GM18858 (cell line): ENCODE measurements around the gene TACC3.
"Not testable (repeated sequence)": the region's sequence is repeated elsewhere in the genome, so short reads cannot be mapped to it uniquely, and the experiment has no call there.

ENCODE experiments used
- ATAC-seq: cut with Tn5 transposase; IDR thresholded peaks from one replicate; pipeline ENCODE4 v1.9.1; 2021; ENCODE audit not compliant: unreplicated experiment

Gene TACC3

GRCh38 chr4:1701671-1702070 is 19.6 kb upstream of the TACC3 start:
- not testable (repeated sequence) for ATAC-seq

GRCh38 chr4:1703867-1704266 is 17.5 kb upstream of the TACC3 start:
- no peak for ATAC-seq

- ATAC-seq = no peak
Observed at GRCh38 chr4:1705732-1706131, 15.6 kb upstream of the TACC3 start.

DNA sequence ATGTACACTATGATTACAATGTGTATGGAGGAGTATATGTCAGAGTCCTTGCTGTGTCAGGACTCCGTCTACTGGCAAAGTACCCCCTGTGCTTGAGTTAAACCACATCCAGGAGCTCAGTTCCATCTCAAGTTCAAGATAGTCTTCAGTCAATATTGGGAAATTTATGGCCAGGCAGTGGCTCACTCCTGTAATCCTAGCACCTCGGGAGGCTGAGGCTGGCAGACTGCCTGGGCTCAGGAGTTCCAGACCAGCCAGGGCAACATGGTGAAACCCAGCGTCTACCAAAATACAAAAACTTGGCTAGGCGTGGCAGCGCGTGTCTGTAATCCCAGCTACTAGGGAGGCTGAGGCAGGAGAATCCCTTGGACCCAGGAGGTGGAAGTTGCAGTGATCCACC is 15.0 kb upstream of the TACC3 start:
- ATAC-seq = no peak

- ATAC-seq = no peak
Observed at GRCh38 chr4:1708581-1708980, 12.7 kb upstream of the TACC3 start.

GRCh38 chr4:1711055-1711570 is 10.2 kb upstream of the TACC3 start:
- ATAC-seq = no peak

DNA sequence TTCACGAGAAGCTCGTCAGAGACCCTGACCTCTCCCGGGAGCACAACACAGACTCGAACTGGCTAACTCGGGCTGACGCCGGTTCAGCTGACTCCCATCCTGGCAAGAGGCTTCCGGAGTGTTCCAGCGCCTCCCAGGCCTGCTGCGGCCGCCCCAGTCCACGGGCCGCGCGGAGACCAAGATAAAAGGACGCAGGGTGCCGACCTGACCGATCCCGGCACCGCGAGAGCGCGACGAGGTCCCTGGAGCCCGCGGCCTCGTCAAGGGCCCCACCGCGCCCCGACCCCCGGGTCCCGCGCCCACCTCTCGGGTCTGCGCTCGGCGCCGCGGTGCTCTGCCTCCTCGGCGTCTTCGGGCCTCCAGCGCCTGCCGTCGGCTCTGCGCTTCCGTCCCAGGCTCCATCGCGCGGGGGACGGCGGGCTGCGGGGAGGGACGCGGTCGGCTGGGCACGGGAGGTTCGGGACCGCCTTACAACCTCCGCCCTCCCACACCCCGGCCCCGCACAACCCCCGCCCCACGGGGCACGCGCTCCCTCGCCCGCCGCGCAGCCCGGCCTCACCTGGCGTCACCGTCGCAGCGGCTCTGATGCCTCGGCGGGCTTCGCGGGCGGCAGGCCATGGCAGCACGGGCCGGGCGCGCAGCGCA is 9.6 kb upstream of the TACC3 start:
- peak; percentile 4 for ATAC-seq

- peak; percentile 57 for ATAC-seq
Observed at GRCh38 chr4:1712216-1713002, 8.9 kb upstream of the TACC3 start, which contains the start of gene SLBP. SLBP (minus strand) TSS chr4:1712319; CDS start chr4:1712188, 131 bp downstream.

DNA sequence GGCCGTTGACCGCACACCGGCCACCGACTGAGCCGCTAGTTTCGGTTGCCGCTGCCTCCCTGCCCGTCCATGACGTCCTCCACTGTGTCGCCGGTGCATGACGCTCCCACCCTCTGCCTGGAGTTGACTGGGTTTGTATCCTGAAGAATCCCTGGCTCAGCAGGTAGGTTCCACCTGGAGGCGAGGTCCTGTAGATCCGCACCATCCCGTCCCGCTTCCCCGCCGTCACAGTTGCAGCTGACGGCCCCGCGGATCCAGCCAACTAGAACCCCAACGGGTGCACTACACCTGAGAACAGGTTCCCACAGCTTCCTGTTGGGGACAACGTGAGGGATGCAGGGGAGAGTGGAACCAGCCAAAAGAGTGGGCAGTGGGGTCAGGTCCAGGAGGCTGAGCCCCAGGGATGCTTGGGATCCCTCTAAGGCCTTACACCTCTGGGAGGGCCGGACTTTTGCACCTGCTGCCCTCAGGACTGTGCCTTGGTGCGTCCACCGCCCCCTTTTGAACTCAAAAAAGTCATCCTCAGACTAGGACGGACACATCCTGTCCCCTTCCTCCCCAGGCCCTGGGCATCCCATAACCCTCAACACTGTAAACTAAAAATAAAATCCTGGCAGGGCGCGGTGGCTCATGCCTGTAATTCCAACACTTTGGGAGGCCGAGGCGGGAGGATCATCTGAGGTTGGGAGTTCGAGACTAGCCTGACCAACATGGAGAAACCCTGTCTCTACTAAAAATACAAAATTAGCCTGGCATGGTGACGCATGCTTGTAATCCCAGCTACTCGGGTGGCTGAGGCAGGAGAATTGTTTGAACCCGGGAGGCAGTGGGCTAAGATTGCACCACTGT is 8.1 kb upstream of the TACC3 start:
- ATAC-seq = no peak

- no peak for ATAC-seq
Observed at GRCh38 chr4:1714303-1715001, 6.9 kb upstream of the TACC3 start.

GRCh38 chr4:1715002-1715758 is 6.1 kb upstream of the TACC3 start:
- ATAC-seq = no peak

DNA sequence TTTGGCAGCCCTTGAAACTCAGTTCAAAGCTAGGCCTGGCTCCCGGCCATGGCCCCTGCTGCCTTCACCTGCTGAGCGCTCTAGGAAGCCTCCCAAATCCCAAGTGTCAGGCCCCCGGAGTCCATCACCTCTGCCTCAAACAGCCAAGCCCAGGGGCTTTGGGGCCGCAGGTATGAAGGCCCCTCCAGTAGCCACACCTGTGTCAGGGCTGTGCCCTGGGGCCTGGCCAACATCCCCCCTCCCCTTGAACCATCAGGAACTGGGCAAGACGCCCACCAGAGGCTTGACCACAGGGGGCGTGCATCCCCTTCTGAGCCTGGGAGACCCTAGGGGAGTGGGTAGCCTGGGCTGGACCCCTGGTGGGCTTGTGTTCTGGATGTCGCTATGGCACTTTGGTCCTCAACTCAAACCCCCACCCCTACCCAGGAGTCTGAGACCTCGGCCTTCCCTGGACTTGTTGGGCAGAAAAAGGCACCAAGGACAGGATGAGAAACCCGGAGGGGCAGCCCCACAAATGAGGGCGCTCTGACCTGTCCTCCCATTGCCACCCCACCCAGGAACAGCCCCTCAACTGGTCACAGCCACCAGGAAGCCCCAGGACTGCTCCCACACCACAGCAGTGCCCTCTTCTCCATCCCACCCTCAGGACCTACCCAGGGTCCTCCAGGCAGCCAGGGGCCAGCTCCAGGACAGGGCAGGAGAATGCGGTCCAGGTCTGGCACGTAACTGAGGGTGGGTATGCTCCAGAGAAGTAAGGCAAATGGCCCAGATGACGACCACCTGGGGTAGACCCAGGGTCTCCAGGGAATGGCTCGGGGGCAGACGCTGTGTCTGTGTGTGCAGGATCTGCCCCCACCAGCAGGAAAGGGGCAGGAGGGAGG is 5.0 kb upstream of the TACC3 start:
- no peak for ATAC-seq

DNA sequence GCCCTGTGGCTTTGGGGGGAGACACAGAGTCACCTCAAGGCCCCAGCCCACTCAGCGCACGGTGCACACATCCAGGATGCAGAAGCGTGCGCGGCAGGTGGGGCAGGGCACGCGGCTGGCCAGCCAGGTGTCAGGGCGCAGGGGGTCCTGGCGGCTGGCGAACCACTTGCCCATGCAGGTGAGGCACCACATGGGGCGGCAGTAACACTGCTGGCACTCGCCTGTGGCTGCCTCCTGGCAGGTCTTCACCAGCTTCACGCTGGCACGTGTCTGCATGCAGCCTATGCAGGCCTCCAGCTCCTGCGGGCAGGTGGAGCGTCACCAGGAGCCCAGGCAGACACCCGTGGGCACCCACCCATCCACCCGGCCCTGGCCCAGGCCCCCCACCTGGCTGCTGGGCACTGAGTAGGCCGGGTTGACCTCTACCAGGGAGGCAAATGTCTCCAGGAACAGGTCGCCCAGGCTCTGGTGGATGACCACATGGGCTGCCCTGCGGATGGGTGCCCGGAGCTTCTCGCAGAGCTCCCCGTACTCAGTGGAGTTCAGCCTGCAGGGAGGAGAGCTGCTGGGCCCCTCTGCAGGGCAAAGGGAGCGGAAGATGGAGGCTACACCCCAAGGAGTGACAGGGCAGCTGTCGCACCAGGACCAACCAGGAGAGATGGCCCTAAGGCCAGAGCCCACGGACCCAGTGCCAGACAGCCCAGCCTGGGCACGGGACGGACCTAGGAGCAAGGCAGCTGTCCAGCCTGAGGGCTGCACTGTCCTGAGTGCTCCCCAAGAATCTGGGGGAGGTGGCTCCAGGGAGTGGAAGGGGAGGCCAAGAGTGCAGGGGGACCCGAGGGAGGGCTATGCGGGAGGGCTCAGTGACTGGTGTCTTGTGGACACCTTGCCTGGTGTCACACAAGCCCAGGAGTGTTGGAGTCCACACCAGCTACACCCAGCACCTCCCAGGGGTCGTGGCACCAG is 3.9 kb upstream of the TACC3 start:
- no peak for ATAC-seq

DNA sequence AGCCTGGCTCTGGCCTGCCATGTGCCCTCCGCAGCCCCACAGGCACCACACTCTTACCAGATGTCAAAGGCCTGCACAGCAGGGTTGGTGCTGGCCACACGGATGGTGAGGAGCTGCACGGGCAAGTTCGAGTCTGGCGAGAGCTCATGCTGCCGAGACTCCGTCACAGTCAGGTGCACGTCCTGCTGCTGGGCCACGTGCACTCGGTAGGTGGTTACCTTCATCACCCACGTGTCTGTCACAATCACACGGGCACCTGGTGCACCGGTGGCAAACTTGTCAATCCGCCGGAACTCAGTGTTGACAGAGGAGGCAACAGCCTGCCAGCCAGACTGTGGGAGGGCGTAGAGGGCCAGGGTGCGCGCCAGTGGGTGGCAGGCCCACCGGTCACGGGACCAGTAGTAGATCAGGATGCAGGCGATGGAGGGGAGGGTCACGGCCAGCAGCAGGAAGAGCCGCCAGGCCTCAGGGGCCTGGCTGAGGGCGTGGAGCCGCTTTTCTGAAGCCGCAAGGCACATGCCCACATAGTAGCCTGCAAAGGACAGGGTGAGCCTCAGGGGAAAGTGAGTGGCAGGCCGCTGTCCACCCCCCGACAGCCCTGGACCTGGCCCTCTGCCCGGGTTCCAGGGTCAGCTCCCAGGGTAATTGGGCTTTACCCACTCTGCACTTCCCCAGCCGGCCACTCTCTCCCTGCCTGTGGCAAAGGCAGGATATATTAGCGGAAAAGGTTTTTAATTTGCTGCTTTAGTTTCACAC is 3.0 kb upstream of the TACC3 start:
- ATAC-seq = no peak

DNA sequence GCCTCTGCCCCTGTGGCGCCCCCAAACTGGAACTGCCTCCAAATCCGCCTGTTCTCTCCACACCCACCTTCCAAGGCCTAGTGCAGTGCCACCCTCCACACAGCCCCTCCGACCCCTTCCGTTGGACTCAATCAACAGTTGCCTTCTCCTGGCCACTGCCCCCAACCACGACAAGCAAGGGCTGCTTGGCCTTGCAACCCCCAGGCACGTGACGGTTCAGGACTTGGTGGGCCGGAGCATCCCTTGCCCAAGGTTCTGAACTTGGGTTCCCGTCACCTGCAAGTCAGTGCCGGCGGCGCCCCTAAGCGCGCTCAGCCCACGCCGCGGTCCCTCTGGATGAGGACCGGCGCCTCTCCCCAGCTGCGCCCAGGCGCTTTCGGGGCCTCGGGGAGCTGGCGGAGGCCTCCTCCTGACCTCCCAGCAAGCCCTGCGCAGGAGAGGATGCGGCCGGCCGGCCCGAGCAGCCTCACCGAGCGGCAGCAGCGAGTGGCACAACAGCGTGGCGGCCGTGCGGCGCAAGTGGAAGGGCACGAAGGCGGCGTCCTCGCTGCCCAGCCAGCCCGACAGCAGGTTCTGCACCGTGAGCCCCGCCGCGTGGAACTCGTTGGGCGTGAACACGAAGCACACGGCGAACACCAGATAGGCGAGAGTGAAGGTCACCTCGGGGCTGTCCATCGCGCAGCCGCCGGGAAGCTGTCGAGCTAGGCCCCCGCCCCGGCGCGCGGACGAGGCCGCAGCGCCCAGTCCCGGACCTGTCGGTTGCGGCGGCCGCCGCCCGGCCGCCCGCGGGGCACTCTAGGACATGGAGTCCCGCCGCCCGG is 948 bp upstream of the TACC3 start:
- peak; percentile 3 for ATAC-seq
